ENCODE data around the gene EYA2. TPM values are rescaled to one million over a fixed set of nuclear protein-coding genes. Genes with fewer than 3 reads are reported as not detected.

The EYA2 gene
- total RNA-seq, 1 experiment from 2014 or later = 0.33 TPM

DNA sequence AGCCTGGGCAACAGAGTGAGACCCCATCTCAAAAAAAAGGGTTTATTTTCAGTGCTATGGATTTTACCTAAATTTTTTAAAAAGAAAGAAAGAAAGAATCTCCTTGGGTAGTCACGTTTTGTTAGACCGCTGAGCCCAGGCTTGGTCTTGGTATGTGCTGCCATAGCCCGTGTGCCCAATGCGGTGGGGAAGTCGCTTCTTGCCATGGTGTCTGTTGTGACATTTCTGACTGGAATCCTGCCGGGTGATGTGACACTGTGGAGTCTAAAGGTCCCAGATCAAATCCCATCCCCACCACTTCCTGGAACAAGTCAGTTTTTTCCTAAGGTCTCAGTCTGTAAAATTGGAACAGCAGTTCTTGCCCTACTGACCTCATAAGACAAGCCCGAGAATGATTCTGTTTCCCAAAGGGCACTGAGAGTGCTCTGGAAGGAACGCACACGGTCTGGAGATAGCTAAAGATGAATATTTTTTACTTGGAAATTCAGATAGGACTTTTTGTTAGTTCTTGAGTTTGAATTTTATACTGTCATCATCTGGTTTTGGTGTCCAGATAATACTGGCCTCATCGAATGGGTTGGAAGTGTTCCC is 225.8 kb downstream of the EYA2 start:
- CTCF ChIA-PET = no interaction called here
- DNase-seq (no peak), ATAC-seq (no peak)
- no peak overlapping the region for H3K4me2 ChIP-seq (ENCODE audit: low read length)
- no peaks in the 10 kb centered on the region for H3K9me3 ChIP-seq (ENCODE audit: low read length)
- H3K9ac ChIP-seq (ENCODE audit: low read length) = no peak overlapping the region
- intact Hi-C loops (cut with micrococcal nuclease) = no loop called here
- no peaks in the 10 kb centered on the region for H3K9me2 ChIP-seq (replicated peaks; ENCODE audit: low read length)
- no peak overlapping the region for H3K4me3 ChIP-seq (ENCODE audit: low read length)
- no peak overlapping the region for H3K27ac ChIP-seq (ENCODE audit: low read length)
- H3K27me3 ChIP-seq (ENCODE audit: low read length) = no peaks in the 10 kb centered on the region
- POLR2A ChIA-PET (ENCODE audit: unreplicated experiment) = no interaction called here
- no peak for TF ChIP-seq EZH2 (IDR thresholded peaks at IDR 0.05; ENCODE audit: low read length, unreplicated experiment)
- no peak for TF ChIP-seq EZH2phosphoT487 (IDR thresholded peaks at IDR 0.05; ENCODE audit: borderline replicate concordance, low read length)
- TF ChIP-seq, protein P1, sequence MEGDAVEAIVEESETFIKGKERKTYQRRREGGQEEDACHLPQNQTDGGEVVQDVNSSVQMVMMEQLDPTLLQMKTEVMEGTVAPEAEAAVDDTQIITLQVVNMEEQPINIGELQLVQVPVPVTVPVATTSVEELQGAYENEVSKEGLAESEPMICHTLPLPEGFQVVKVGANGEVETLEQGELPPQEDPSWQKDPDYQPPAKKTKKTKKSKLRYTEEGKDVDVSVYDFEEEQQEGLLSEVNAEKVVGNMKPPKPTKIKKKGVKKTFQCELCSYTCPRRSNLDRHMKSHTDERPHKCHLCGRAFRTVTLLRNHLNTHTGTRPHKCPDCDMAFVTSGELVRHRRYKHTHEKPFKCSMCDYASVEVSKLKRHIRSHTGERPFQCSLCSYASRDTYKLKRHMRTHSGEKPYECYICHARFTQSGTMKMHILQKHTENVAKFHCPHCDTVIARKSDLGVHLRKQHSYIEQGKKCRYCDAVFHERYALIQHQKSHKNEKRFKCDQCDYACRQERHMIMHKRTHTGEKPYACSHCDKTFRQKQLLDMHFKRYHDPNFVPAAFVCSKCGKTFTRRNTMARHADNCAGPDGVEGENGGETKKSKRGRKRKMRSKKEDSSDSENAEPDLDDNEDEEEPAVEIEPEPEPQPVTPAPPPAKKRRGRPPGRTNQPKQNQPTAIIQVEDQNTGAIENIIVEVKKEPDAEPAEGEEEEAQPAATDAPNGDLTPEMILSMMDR (conservative IDR thresholded peaks at IDR 0.05; ENCODE audit: low read depth, low read length) = no peak
- BruUV-seq (replicated peaks) = no TSS peak
- no peaks in the 10 kb centered on the region for H4K20me1 ChIP-seq (ENCODE audit: low read length)
- H3F3A ChIP-seq (ENCODE audit: low read length, unreplicated experiment) = no peaks in the 10 kb centered on the region
- no peaks in the 10 kb centered on the region for H3K79me2 ChIP-seq (ENCODE audit: low read length)
- no peak overlapping the region for H2AFZ ChIP-seq (ENCODE audit: low read length)
- peaks cover 22% of the 10 kb centered on the region for H3K4me1 ChIP-seq (ENCODE audit: insufficient read depth, low read length)
- no peaks in the 10 kb centered on the region for H3K36me3 ChIP-seq (ENCODE audit: low read depth, low read length)

DNA sequence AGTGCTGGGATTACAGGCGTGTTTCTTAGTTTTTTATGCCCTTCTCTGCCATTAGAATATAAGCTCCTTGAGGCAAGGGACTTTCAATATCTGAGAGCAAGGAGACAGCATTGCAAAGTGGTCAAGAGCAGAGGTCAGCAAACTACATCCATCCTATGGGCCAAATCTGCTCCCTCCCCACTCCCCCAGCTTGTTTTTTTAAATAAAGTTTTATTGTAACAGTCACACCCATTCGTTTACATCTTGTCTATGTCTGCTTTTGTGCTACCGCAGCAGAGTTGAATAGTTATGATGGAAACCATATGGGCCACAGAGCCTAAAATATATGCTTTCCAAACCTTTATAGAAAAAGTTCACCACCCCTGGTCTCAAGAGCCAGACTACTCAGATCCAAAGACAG is 227.9 kb downstream of the EYA2 start:
- H3K4me1 ChIP-seq (ENCODE audit: insufficient read depth, low read length) = peaks cover 25% of the 10 kb centered on the region
- no peak for TF ChIP-seq EZH2phosphoT487 (IDR thresholded peaks at IDR 0.05; ENCODE audit: borderline replicate concordance, low read length)
- TF ChIP-seq EZH2 (IDR thresholded peaks at IDR 0.05; ENCODE audit: low read length, unreplicated experiment) = no peak
- TF ChIP-seq, protein P1 (conservative IDR thresholded peaks at IDR 0.05; ENCODE audit: low read depth, low read length) = no peak
- no peaks in the 10 kb centered on the region for H4K20me1 ChIP-seq (ENCODE audit: low read length)
- H3K9me2 ChIP-seq (replicated peaks; ENCODE audit: low read length) = no peaks in the 10 kb centered on the region
- H3K27ac ChIP-seq (ENCODE audit: low read length) = no peak overlapping the region
- H3K27me3 ChIP-seq (ENCODE audit: low read length) = no peaks in the 10 kb centered on the region
- H2AFZ ChIP-seq (ENCODE audit: low read length) = no peak overlapping the region
- no peak overlapping the region for H3K4me3 ChIP-seq (ENCODE audit: low read length)
- no peak overlapping the region for H3K4me2 ChIP-seq (ENCODE audit: low read length)
- no peaks in the 10 kb centered on the region for H3K9me3 ChIP-seq (ENCODE audit: low read length)
- BruUV-seq (replicated peaks) = no TSS peak
- CTCF ChIA-PET = no interaction called here
- DNase-seq = no peak
- no peaks in the 10 kb centered on the region for H3K36me3 ChIP-seq (ENCODE audit: low read depth, low read length)
- no peaks in the 10 kb centered on the region for H3K79me2 ChIP-seq (ENCODE audit: low read length)
- ATAC-seq = no peak
- no peaks in the 10 kb centered on the region for H3F3A ChIP-seq (ENCODE audit: low read length, unreplicated experiment)
- intact Hi-C loops (cut with micrococcal nuclease) = no loop called here
- no peak overlapping the region for H3K9ac ChIP-seq (ENCODE audit: low read length)
- POLR2A ChIA-PET (ENCODE audit: unreplicated experiment) = interaction anchor here (0.6 to 0.7 kb wide), 2 partner anchors 90 to 480 kb away, joined by 3 to 18 read pairs; no protein-coding TSS in a partner anchor

GRCh38 chr20:47124181-47124717 is 229.6 kb downstream of the EYA2 start:
- Histone ChIP-seq H3K9ac (ENCODE audit: low read length) (no peak overlapping the region), H3K27ac (ENCODE audit: low read length) (peak overlapping the region; percentile 34), H3K9me3 (ENCODE audit: low read length) (no peaks in the 10 kb centered on the region), H3K4me3 (ENCODE audit: low read length) (no peak overlapping the region), H3K36me3 (ENCODE audit: low read depth, low read length) (no peaks in the 10 kb centered on the region), H2AFZ (ENCODE audit: low read length) (no peak overlapping the region), H3K4me2 (ENCODE audit: low read length) (no peak overlapping the region), H4K20me1 (ENCODE audit: low read length) (no peaks in the 10 kb centered on the region), H3F3A (ENCODE audit: low read length, unreplicated experiment) (no peaks in the 10 kb centered on the region), H3K27me3 (ENCODE audit: low read length) (no peaks in the 10 kb centered on the region), H3K4me1 (ENCODE audit: insufficient read depth, low read length) (peaks cover 17% of the 10 kb centered on the region), H3K79me2 (ENCODE audit: low read length) (no peaks in the 10 kb centered on the region), H3K9me2 (replicated peaks; ENCODE audit: low read length) (no peaks in the 10 kb centered on the region)
- TF ChIP-seq EZH2 (IDR thresholded peaks at IDR 0.05; ENCODE audit: low read length, unreplicated experiment) = no peak
- TF ChIP-seq, protein P1 (conservative IDR thresholded peaks at IDR 0.05; ENCODE audit: low read depth, low read length) = no peak
- TF ChIP-seq EZH2phosphoT487 (IDR thresholded peaks at IDR 0.05; ENCODE audit: borderline replicate concordance, low read length) = no peak
- no TSS peak for BruUV-seq (replicated peaks)
- intact Hi-C loops (cut with micrococcal nuclease) = no loop called here
- POLR2A ChIA-PET (ENCODE audit: unreplicated experiment) = interaction anchor here (0.6 to 0.7 kb wide), 3 partner anchors 80 to 618 kb away, joined by 4 to 14 read pairs (median 5); no protein-coding TSS in a partner anchor
- ATAC-seq (peak; percentile 17; the same call in 1 of the 2 replicates), DNase-seq (no peak)
- CTCF ChIA-PET = interaction anchor here (0.7 kb wide), 1 partner anchor 37 kb away, joined by 3 read pairs; no protein-coding TSS in a partner anchor
